Neuronal stem cell (in vitro differentiated cells): ENCODE data around the gene CUX1.

Experiments
- DNase-seq: peaks from one replicate; pipeline ENCODE4 v3.0.0-alpha.2; 2013; ENCODE audit warnings: low spot score
- H2AFZ ChIP-seq: one replicate; pipeline ENCODE4 v1.6.1; 2013; ENCODE audit warnings: mild to moderate bottlenecking, low read length, inconsistent platforms
- H2AK5ac ChIP-seq: 2 replicates; pipeline ENCODE4 v1.6.1; 2013; ENCODE audit warnings: low read depth, mild to moderate bottlenecking, inconsistent platforms, low read length, moderate library complexity, mixed read lengths
- H2BK120ac ChIP-seq: 2 replicates; pipeline ENCODE4 v1.6.1; 2013; ENCODE audit warnings: low read depth, mild to moderate bottlenecking, inconsistent platforms, low read length, moderate library complexity, mixed read lengths
- H2BK12ac ChIP-seq: one replicate; pipeline ENCODE4 v1.6.1; 2013; ENCODE audit warnings: low read length, inconsistent platforms
- H2BK15ac ChIP-seq: 2 replicates; pipeline ENCODE4 v1.6.1; 2013; ENCODE audit warnings: mild to moderate bottlenecking, low read length, inconsistent platforms, mixed read lengths
- H2BK5ac ChIP-seq: one replicate; pipeline ENCODE4 v1.6.1; 2013; ENCODE audit warnings: inconsistent platforms, mild to moderate bottlenecking, low read length, moderate library complexity
- H3K14ac ChIP-seq: one replicate; pipeline ENCODE4 v1.6.1; 2013; ENCODE audit warnings: low read length, inconsistent platforms
- H3K18ac ChIP-seq: 2 replicates; pipeline ENCODE4 v1.6.1; 2013; ENCODE audit warnings: low read length, inconsistent platforms
- H3K23ac ChIP-seq: 2 replicates; pipeline ENCODE4 v1.6.1; 2013; ENCODE audit warnings: low read depth, mild to moderate bottlenecking, mixed read lengths, low read length, inconsistent platforms; ENCODE audit not compliant: poor library complexity
- H3K27ac ChIP-seq: replicated peaks from 3 replicates; pipeline ENCODE4 v1.5.1; 2013; ENCODE audit warnings: low read length, inconsistent platforms
- H3K27me3 ChIP-seq, 3 experiments: 2 replicates each; pipeline ENCODE4 v1.6.1; 2013; ENCODE audit warnings: low read length in 3 of 3, mild to moderate bottlenecking in 2 of 3, inconsistent platforms in 1 of 3, low read depth in 1 of 3, mixed read lengths in 1 of 3, moderate library complexity in 1 of 3; ENCODE audit not compliant: control insufficient read depth in 3 of 3, insufficient read depth in 3 of 3
- H3K36me3 ChIP-seq, 2 donors: replicated peaks in 1 of 2; 2 replicates each; pipeline ENCODE4 v1.6.1; 2013; ENCODE audit warnings: low read length in 2 of 2; ENCODE audit not compliant: control insufficient read depth in 2 of 2, insufficient read depth in 2 of 2
- H3K4ac ChIP-seq: 2 replicates; pipeline ENCODE4 v1.6.1; 2013; ENCODE audit warnings: inconsistent platforms, mild to moderate bottlenecking, low read length, moderate library complexity
- H3K4me1 ChIP-seq, 2 donors: 1 replicate in 1 of 2; 2 replicates in 1 of 2; pipeline ENCODE4 v1.6.1; 2013; ENCODE audit warnings: low read length in 2 of 2, low read depth in 1 of 2; ENCODE audit not compliant: control insufficient read depth in 2 of 2, insufficient read depth in 1 of 2
- H3K4me2 ChIP-seq: one replicate; pipeline ENCODE4 v1.6.1; 2013; ENCODE audit warnings: mild to moderate bottlenecking, low read length, inconsistent platforms; ENCODE audit not compliant: insufficient read depth, poor library complexity, severe bottlenecking
- H3K4me3 ChIP-seq, 2 donors: 2 replicates each; pipeline ENCODE4 v1.5.1; 2013; ENCODE audit warnings: low read length in 2 of 2, mild to moderate bottlenecking in 2 of 2, inconsistent platforms in 1 of 2, moderate library complexity in 1 of 2
- H3K79me1 ChIP-seq: one replicate; pipeline ENCODE4 v1.6.1; 2013; ENCODE audit warnings: low read depth, mild to moderate bottlenecking, inconsistent platforms, low read length, moderate library complexity
- H3K9ac ChIP-seq: one replicate; pipeline ENCODE4 v1.6.1; 2013; ENCODE audit warnings: mild to moderate bottlenecking, low read depth, low read length, inconsistent platforms; ENCODE audit not compliant: poor library complexity
- H3K9me3 ChIP-seq, 2 donors: replicated peaks in 1 of 2; 2 replicates each; pipeline versions ENCODE3 to v1.6.1; 2013; ENCODE audit warnings: low read length in 2 of 2, mild to moderate bottlenecking in 2 of 2, inconsistent platforms in 1 of 2, low read depth in 1 of 2, mixed read lengths in 1 of 2, moderate library complexity in 1 of 2; ENCODE audit not compliant: control insufficient read depth in 2 of 2, insufficient read depth in 1 of 2
- H4K8ac ChIP-seq: one replicate; pipeline ENCODE4 v1.6.1; 2013; ENCODE audit warnings: low read depth, mild to moderate bottlenecking, inconsistent platforms, low read length, moderate library complexity
- H4K91ac ChIP-seq: one replicate; pipeline ENCODE4 v1.6.1; 2013; ENCODE audit warnings: low read length, low read depth, mild to moderate bottlenecking, inconsistent platforms; ENCODE audit not compliant: poor library complexity
- WGBS, 2 donors: extraction: QIAGEN DNeasy Blood & Tissue Kit; methylation state at CpG; one replicate each; pipeline ENCODE4 v1.1.7; 2013; ENCODE audit warnings: missing lambda C conversion rate in 2 of 2, mixed read lengths in 1 of 2; ENCODE audit not compliant: insufficient read length in 2 of 2, insufficient replicate concordance in 1 of 2; ENCODE audit errors: extremely low coverage in 2 of 2; 5-methylcytosine and 5-hydroxymethylcytosine counted together

CUX1 gene

GRCh38 chr7:101940830-101941229 lies 123.4 kb downstream of the CUX1 start:
- Histone ChIP-seq H3K9me3 (peaks cover 3% of the 10 kb centered on the region in 2 donors), H3K23ac (no peak overlapping the region), H2AFZ (no peak overlapping the region), H3K14ac (no peak overlapping the region), H3K36me3 (peaks cover 2 to 3% of the 10 kb centered on the region in 2 donors), H2BK15ac (no peak overlapping the region), H2AK5ac (no peak overlapping the region), H3K4me1 (peaks cover 20 to 23% of the 10 kb centered on the region in 2 donors), H3K4me3 (no peak overlapping the region), H4K91ac (no peak overlapping the region), H3K4ac (no peak overlapping the region), H2BK5ac (no peak overlapping the region), H3K27me3 (no peaks in the 10 kb centered on the region), H2BK120ac (no peak overlapping the region), H3K4me2 (no peak overlapping the region), H4K8ac (no peak overlapping the region), H3K27ac (no peak overlapping the region), H2BK12ac (no peak overlapping the region), H3K18ac (no peak overlapping the region), H3K79me1 (peaks cover 3% of the 10 kb centered on the region), H3K9ac (no peak overlapping the region)
- no CpG with 5 or more reads among the region's 9 CpGs for WGBS, 2 donors
- DNase-seq: peak; percentile 24

- WGBS, 2 donors: no CpG with 5 or more reads among the region's 12 CpGs
- no peak overlapping the region for H2AFZ ChIP-seq
- H3K23ac ChIP-seq: no peak overlapping the region
- H3K4me3 ChIP-seq: no peak overlapping the region
- H3K9me3 ChIP-seq: peaks cover 3% of the 10 kb centered on the region in 2 donors
- no peak overlapping the region for H2AK5ac ChIP-seq
- no peak overlapping the region for H2BK15ac ChIP-seq
- H3K79me1 ChIP-seq: peaks cover 3% of the 10 kb centered on the region
- H3K27ac ChIP-seq: no peak overlapping the region
- no peak overlapping the region for H3K4ac ChIP-seq
- peaks cover 14 to 15% of the 10 kb centered on the region in 2 donors for H3K4me1 ChIP-seq
- H2BK12ac ChIP-seq: no peak overlapping the region
- no peak overlapping the region for H2BK120ac ChIP-seq
- no peak overlapping the region for H4K8ac ChIP-seq
- no peak overlapping the region for H3K4me2 ChIP-seq
- peaks cover 2 to 3% of the 10 kb centered on the region in 2 donors for H3K36me3 ChIP-seq
- DNase-seq: no peak
- no peaks in the 10 kb centered on the region for H3K27me3 ChIP-seq
- no peak overlapping the region for H3K9ac ChIP-seq
- H3K14ac ChIP-seq: no peak overlapping the region
- H3K18ac ChIP-seq: no peak overlapping the region
- H4K91ac ChIP-seq: no peak overlapping the region
- H2BK5ac ChIP-seq: no peak overlapping the region
These were observed 124.3 kb downstream of the CUX1 start for GRCh38 chr7:101941481-101942383.

- no peak overlapping the region for H2BK5ac ChIP-seq
- H3K18ac ChIP-seq: no peak overlapping the region
- H2BK120ac ChIP-seq: no peak overlapping the region
- no peak overlapping the region for H3K4me3 ChIP-seq
- no peak overlapping the region for H3K14ac ChIP-seq
- DNase-seq: no peak
- H3K9ac ChIP-seq: no peak overlapping the region
- H2BK12ac ChIP-seq: no peak overlapping the region
- H4K8ac ChIP-seq: no peak overlapping the region
- H2BK15ac ChIP-seq: no peak overlapping the region
- H3K36me3 ChIP-seq: peaks cover 2 to 3% of the 10 kb centered on the region in 2 donors
- peaks cover 3% of the 10 kb centered on the region in 2 donors for H3K9me3 ChIP-seq
- no peaks in the 10 kb centered on the region for H3K27me3 ChIP-seq
- peaks cover 3% of the 10 kb centered on the region for H3K79me1 ChIP-seq
- H2AFZ ChIP-seq: no peak overlapping the region
- no CpG with 5 or more reads among the region's 13 CpGs for WGBS, 2 donors
- no peak overlapping the region for H4K91ac ChIP-seq
- H3K4me2 ChIP-seq: no peak overlapping the region
- peaks cover 12 to 13% of the 10 kb centered on the region in 2 donors for H3K4me1 ChIP-seq
- H3K4ac ChIP-seq: no peak overlapping the region
- H3K23ac ChIP-seq: no peak overlapping the region
- H2AK5ac ChIP-seq: no peak overlapping the region
- H3K27ac ChIP-seq: no peak overlapping the region
These were observed 125.3 kb downstream of the CUX1 start for GRCh38 chr7:101942603-101943210.

- H3K9me3 ChIP-seq: peaks cover 3% of the 10 kb centered on the region in 2 donors
- no peak overlapping the region for H3K27ac ChIP-seq
- no peak overlapping the region for H4K91ac ChIP-seq
- H2BK15ac ChIP-seq: no peak overlapping the region
- H2AK5ac ChIP-seq: no peak overlapping the region
- H2BK120ac ChIP-seq: no peak overlapping the region
- no peak for DNase-seq
- H2BK5ac ChIP-seq: no peak overlapping the region
- peaks cover 3% of the 10 kb centered on the region for H3K79me1 ChIP-seq
- H3K4me1 ChIP-seq: peaks cover 12 to 15% of the 10 kb centered on the region in 2 donors
- peaks cover under 1 to 2% of the 10 kb centered on the region in 2 donors for H3K36me3 ChIP-seq
- H3K18ac ChIP-seq: no peak overlapping the region
- H4K8ac ChIP-seq: no peak overlapping the region
- no peaks in the 10 kb centered on the region for H3K27me3 ChIP-seq
- H3K4me3 ChIP-seq: no peak overlapping the region
- peak overlapping the region; percentile 7 for H3K9ac ChIP-seq
- H3K4me2 ChIP-seq: no peak overlapping the region
- no peak overlapping the region for H2AFZ ChIP-seq
- WGBS, 2 donors: no CpG with 5 or more reads among the region's 15 CpGs
- H3K14ac ChIP-seq: no peak overlapping the region
- no peak overlapping the region for H2BK12ac ChIP-seq
- H3K23ac ChIP-seq: no peak overlapping the region
- no peak overlapping the region for H3K4ac ChIP-seq
These were observed 125.9 kb downstream of the CUX1 start for GRCh38 chr7:101943306-101943705.
